HUES64 (cell line): Measurements from ENCODE around the gene SIRT6.

Experiments
- H3K27ac ChIP-seq: 2 replicates; pipeline ENCODE4 v1.7.0; 2013; ENCODE audit warnings: low read depth, low read length, inconsistent platforms
- H3K27me3 ChIP-seq: 2 replicates; pipeline ENCODE4 v1.6.1; 2013; ENCODE audit warnings: mild to moderate bottlenecking, low read length; ENCODE audit not compliant: insufficient read depth
- H3K36me3 ChIP-seq: 2 replicates; pipeline ENCODE4 v1.6.1; 2013; ENCODE audit warnings: mild to moderate bottlenecking, low read length; ENCODE audit not compliant: insufficient read depth
- H3K4me1 ChIP-seq: 2 replicates; pipeline ENCODE4 v1.6.1; 2013; ENCODE audit warnings: mild to moderate bottlenecking, low read length, moderate library complexity; ENCODE audit not compliant: insufficient read depth
- H3K4me3 ChIP-seq: 2 replicates; pipeline ENCODE4 v1.5.1; 2013; ENCODE audit warnings: mild to moderate bottlenecking, low read length, moderate library complexity
- H3K9ac ChIP-seq: 2 replicates; pipeline ENCODE4 v1.6.1; 2013; ENCODE audit warnings: mild to moderate bottlenecking, low read depth, low read length
- H3K9me3 ChIP-seq: 2 replicates; pipeline ENCODE4 v1.6.1; 2013; ENCODE audit warnings: low read depth, low read length; ENCODE audit not compliant: insufficient read depth
- WGBS: fragments of 150-250, 120-280 bp; methylation state at CpG from one replicate; pipeline ENCODE4 v1.1.7; 2013; ENCODE audit warnings: missing lambda C conversion rate; 5-methylcytosine and 5-hydroxymethylcytosine counted together

The SIRT6 gene

GRCh38 chr19:4185413-4186086 is 3.2 kb upstream of the SIRT6 start:
- H3K27me3 ChIP-seq: no peaks in the 10 kb centered on the region; the same call in 1 of the 2 replicates
- H3K4me3 ChIP-seq: no peak overlapping the region
- no peaks in the 10 kb centered on the region for H3K36me3 ChIP-seq
- H3K9ac ChIP-seq: no peak overlapping the region
- no peaks in the 10 kb centered on the region for H3K9me3 ChIP-seq
- H3K4me1 ChIP-seq: no peaks in the 10 kb centered on the region
- WGBS: 88% methylated on average over 9 of the region's 9 CpGs
- H3K27ac ChIP-seq: no peak overlapping the region

- no peaks in the 10 kb centered on the region for H3K4me1 ChIP-seq
- no peak overlapping the region for H3K9ac ChIP-seq
- no peaks in the 10 kb centered on the region for H3K9me3 ChIP-seq
- H3K36me3 ChIP-seq: no peaks in the 10 kb centered on the region
- H3K27ac ChIP-seq: no peak overlapping the region
- WGBS: 88% methylated on average over 2 of the region's 2 CpGs
- no peaks in the 10 kb centered on the region; the same call in 1 of the 2 replicates for H3K27me3 ChIP-seq
- no peak overlapping the region for H3K4me3 ChIP-seq
Measured at GRCh38 chr19:4184718-4185352, 2.5 kb upstream of the SIRT6 start.

GRCh38 chr19:4183967-4184717 is 1.8 kb upstream of the SIRT6 start:
- Histone ChIP-seq H3K36me3 (no peaks in the 10 kb centered on the region), H3K27me3 (no peaks in the 10 kb centered on the region; the same call in 1 of the 2 replicates), H3K9me3 (no peaks in the 10 kb centered on the region), H3K9ac (no peak overlapping the region), H3K4me3 (no peak overlapping the region), H3K4me1 (no peaks in the 10 kb centered on the region), H3K27ac (no peak overlapping the region)
- WGBS: 56% methylated on average over 23 of the region's 23 CpGs

GRCh38 chr19:4181053-4181508 is 1.3 kb downstream of the SIRT6 start:
- Histone ChIP-seq H3K9ac (no peak overlapping the region), H3K27me3 (no peaks in the 10 kb centered on the region), H3K27ac (no peak overlapping the region), H3K9me3 (no peaks in the 10 kb centered on the region), H3K4me3 (peak overlapping the region; percentile 95), H3K4me1 (no peaks in the 10 kb centered on the region), H3K36me3 (no peaks in the 10 kb centered on the region)
- WGBS: 81% methylated on average over 2 of the region's 2 CpGs

- Histone ChIP-seq H3K9me3 (no peaks in the 10 kb centered on the region), H3K27ac (no peak overlapping the region), H3K4me1 (no peaks in the 10 kb centered on the region), H3K4me3 (no peak overlapping the region), H3K9ac (no peak overlapping the region), H3K27me3 (no peaks in the 10 kb centered on the region), H3K36me3 (0 out of 2 replicates have a peak, but pooled peaks cover 6% of the 10 kb centered on the region)
- 94% methylated on average over 18 of the region's 18 CpGs for WGBS
Measured at GRCh38 chr19:4178990-4179389, 3.4 kb downstream of the SIRT6 start.

GRCh38 chr19:4177146-4177545 is 5.2 kb downstream of the SIRT6 start:
- H3K4me1 ChIP-seq: no peaks in the 10 kb centered on the region
- WGBS: 94% methylated on average over 5 of the region's 5 CpGs

GRCh38 chr19:4175669-4175931 is 6.8 kb downstream of the SIRT6 start:
- H3K4me3 ChIP-seq: no peak overlapping the region
- no peaks in the 10 kb centered on the region for H3K4me1 ChIP-seq
- no peaks in the 10 kb centered on the region for H3K9me3 ChIP-seq
- no peak overlapping the region for H3K27ac ChIP-seq
- H3K36me3 ChIP-seq: 0 out of 2 replicates have a peak, but pooled peaks cover 6% of the 10 kb centered on the region
- WGBS: 95% methylated on average over 12 of the region's 12 CpGs
- H3K9ac ChIP-seq: no peak overlapping the region
- peaks cover 15% of the 10 kb centered on the region for H3K27me3 ChIP-seq

More at GRCh38 chr19:4177146-4177545, 5.2 kb downstream of the SIRT6 start:
- Histone ChIP-seq H3K27ac (no peak overlapping the region), H3K4me3 (no peak overlapping the region), H3K9me3 (no peaks in the 10 kb centered on the region), H3K9ac (no peak overlapping the region), H3K27me3 (peaks cover 8% of the 10 kb centered on the region), H3K36me3 (0 out of 2 replicates have a peak, but pooled peaks cover 6% of the 10 kb centered on the region)

- Histone ChIP-seq H3K27me3 (peaks cover 15% of the 10 kb centered on the region), H3K9me3 (no peaks in the 10 kb centered on the region), H3K36me3 (0 out of 2 replicates have a peak, but pooled peaks cover 6% of the 10 kb centered on the region), H3K27ac (no peak overlapping the region), H3K9ac (no peak overlapping the region), H3K4me1 (no peaks in the 10 kb centered on the region), H3K4me3 (no peak overlapping the region)
- 94% methylated on average over 41 of the region's 41 CpGs for WGBS
Measured at GRCh38 chr19:4174895-4175668, 7.3 kb downstream of the SIRT6 start.

GRCh38 chr19:4174213-4174894 is 8.0 kb downstream of the SIRT6 start:
- no peaks in the 10 kb centered on the region for H3K9me3 ChIP-seq
- no peak overlapping the region for H3K9ac ChIP-seq
- no peak overlapping the region for H3K27ac ChIP-seq
- 0 out of 2 replicates have a peak, but pooled peaks cover 6% of the 10 kb centered on the region for H3K36me3 ChIP-seq
- no peaks in the 10 kb centered on the region for H3K4me1 ChIP-seq
- 92% methylated on average over 21 of the region's 21 CpGs for WGBS
- peaks cover 15% of the 10 kb centered on the region for H3K27me3 ChIP-seq
- H3K4me3 ChIP-seq: no peak overlapping the region

- Histone ChIP-seq H3K27me3 (peaks cover 15% of the 10 kb centered on the region), H3K36me3 (0 out of 2 replicates have a peak, but pooled peaks cover 6% of the 10 kb centered on the region), H3K9ac (no peak overlapping the region), H3K9me3 (no peaks in the 10 kb centered on the region), H3K4me3 (peak overlapping the region; percentile 30), H3K4me1 (no peaks in the 10 kb centered on the region), H3K27ac (no peak overlapping the region)
- WGBS: 52% methylated on average over 11 of the region's 11 CpGs
Measured at GRCh38 chr19:4173479-4174212, 8.7 kb downstream of the SIRT6 start.
